ENCODE results near the gene CCDC47. TPM values are rescaled to one million over a fixed set of nuclear protein-coding genes. Genes with fewer than 3 reads are reported as not detected.

CCDC47 gene
- total RNA-seq, 6 experiments from 2014 or later = 45.7 to 69.9 (median 63.6) TPM

DNA sequence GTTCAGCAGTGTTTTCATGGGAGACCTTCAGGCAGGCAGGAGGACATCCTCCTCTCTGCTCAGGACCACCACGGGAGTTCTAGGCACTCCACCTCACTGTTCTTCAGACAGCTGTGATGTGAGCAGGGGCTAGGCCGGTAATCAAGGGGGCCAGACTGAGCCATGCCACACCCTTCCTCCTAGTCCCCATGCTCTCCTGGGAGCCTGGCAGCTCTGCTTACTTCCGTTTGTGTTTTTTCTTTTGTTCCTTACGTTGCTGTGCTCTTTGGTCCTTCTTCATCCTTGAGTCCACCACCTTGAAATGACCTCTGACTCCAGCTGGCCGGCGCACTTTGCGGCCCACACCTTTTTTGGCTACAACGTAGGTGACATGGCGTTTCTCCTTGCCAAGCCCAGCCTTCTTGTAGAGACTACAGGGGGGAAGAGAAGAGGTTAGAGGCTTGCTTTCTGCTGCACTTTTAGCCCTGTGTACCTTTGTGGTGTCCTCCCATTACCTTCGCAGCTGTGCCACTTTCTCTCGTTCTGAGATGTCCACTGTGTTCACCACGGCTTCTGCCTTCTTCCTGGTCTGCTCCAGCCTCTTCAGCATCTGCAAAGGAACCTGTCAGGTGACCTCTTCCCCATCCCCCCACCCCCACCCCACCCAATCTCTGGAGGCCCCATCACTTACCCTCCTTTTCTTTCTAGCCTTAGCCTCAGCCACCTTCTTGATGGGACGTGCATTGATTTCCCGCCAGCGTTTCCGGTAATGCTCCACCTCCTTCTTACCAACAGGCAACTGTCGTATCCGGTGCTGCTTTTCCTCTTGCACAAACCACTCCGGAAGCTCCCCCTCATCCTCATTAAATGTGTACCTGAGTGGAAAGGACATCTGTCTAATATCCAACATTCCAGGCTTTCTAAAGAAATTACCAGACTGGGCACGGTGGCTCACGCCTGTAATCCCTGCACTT is 46.5 kb upstream of the CCDC47 start:
- Histone ChIP-seq H3K9me3 (no peaks in the 10 kb centered on the region), H3K4me1 (peaks cover 0 to 17% (median 1%) of the 10 kb centered on the region in 4 donors), H3K27ac (peak overlapping the region in 2 of 3 donors; percentile 4 to 37), H3K4me3 (no peak overlapping the region), H3K27me3 (no peaks in the 10 kb centered on the region), H3K36me3 (peaks cover 0 to 93% (median 60%) of the 10 kb centered on the region in 4 donors)
- intact Hi-C loops (cut with DNase I) = no loop called here
- peak; percentile 17 to 62 (median 20) for ATAC-seq
- no peak for DNase-seq
- WGBS (ENCODE audit: insufficient coverage, low coverage, low lambda C conversion rate, missing lambda C conversion rate) = 54% methylated on average over 19 of the region's 21 CpGs
- no peak for TF ChIP-seq POLR2A (IDR thresholded peaks at IDR 0.05)
- TF ChIP-seq, protein P1, sequence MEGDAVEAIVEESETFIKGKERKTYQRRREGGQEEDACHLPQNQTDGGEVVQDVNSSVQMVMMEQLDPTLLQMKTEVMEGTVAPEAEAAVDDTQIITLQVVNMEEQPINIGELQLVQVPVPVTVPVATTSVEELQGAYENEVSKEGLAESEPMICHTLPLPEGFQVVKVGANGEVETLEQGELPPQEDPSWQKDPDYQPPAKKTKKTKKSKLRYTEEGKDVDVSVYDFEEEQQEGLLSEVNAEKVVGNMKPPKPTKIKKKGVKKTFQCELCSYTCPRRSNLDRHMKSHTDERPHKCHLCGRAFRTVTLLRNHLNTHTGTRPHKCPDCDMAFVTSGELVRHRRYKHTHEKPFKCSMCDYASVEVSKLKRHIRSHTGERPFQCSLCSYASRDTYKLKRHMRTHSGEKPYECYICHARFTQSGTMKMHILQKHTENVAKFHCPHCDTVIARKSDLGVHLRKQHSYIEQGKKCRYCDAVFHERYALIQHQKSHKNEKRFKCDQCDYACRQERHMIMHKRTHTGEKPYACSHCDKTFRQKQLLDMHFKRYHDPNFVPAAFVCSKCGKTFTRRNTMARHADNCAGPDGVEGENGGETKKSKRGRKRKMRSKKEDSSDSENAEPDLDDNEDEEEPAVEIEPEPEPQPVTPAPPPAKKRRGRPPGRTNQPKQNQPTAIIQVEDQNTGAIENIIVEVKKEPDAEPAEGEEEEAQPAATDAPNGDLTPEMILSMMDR (IDR thresholded peaks at IDR 0.05) = no peak

DNA sequence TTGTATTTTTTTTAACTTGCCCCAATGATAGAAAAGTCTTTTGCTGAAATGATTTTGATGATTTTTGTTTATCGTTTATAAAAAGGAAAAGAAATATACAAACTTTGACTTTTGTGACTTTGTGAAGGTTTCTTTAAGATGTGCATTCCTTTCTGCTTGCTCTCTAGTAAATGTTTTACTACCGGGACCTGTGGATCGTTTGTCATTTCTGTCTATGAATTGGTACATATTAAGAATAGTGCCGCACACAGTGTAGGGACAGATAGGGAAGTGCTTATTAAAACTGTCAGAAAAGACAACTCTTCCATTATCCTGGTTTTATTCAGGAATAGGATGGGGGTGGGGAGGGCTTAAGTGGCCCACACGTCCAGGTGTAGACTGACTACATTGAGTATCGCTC is 45.7 kb upstream of the CCDC47 start:
- peak; percentile 8 to 63 (median 53) for ATAC-seq
- H3K27ac ChIP-seq = peak overlapping the region in 2 of 3 donors; percentile 4 to 37
- no peak overlapping the region for H3K4me3 ChIP-seq
- H3K27me3 ChIP-seq = no peaks in the 10 kb centered on the region
- DNase-seq = no peak
- 21% methylated on average over 6 of the region's 6 CpGs for WGBS (ENCODE audit: insufficient coverage, low coverage, low lambda C conversion rate, missing lambda C conversion rate)
- TF ChIP-seq POLR2A (IDR thresholded peaks at IDR 0.05) = no peak
- TF ChIP-seq, protein P1 (IDR thresholded peaks at IDR 0.05) = no peak
- H3K9me3 ChIP-seq = no peaks in the 10 kb centered on the region
- H3K36me3 ChIP-seq = peaks cover 0 to 93% (median 62%) of the 10 kb centered on the region in 4 donors
- peaks cover 0 to 17% (median 1%) of the 10 kb centered on the region in 4 donors for H3K4me1 ChIP-seq
- intact Hi-C loops (cut with DNase I) = no loop called here

DNA sequence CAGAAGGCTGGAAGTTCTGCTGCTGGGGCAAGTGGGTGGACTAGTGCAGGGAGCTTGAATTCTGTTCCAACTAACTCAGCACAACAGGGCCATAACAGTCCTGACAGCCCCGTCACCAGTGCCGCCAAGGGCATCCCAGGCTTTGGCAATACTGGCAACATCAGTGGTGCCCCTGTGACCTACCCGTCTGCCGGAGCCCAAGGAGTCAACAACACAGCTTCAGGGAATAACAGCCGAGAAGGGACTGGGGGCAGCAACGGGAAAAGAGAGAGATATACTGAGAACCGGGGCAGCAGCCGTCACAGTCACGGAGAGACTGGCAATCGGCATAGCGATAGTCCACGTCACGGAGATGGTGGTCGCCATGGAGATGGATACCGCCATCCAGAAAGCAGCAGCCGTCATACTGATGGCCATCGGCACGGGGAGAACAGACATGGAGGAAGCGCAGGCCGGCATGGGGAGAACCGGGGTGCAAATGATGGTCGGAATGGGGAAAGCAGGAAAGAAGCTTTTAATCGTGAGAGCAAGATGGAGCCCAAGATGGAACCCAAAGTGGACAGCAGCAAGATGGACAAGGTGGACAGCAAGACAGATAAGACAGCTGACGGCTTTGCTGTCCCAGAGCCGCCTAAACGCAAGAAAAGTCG is 44.5 kb upstream of the CCDC47 start:
- intact Hi-C loops (cut with DNase I) = no loop called here
- Histone ChIP-seq H3K36me3 (peaks cover 0 to 94% (median 62%) of the 10 kb centered on the region in 4 donors), H3K9me3 (no peaks in the 10 kb centered on the region), H3K27me3 (no peaks in the 10 kb centered on the region), H3K27ac (no peak overlapping the region), H3K4me3 (no peak overlapping the region), H3K4me1 (peaks cover 0 to 17% (median 1%) of the 10 kb centered on the region in 4 donors)
- DNase-seq (no peak), ATAC-seq (no peak)
- 98% methylated on average over 25 of the region's 27 CpGs for WGBS (ENCODE audit: insufficient coverage, low coverage, low lambda C conversion rate, missing lambda C conversion rate)
- no peak for TF ChIP-seq POLR2A (IDR thresholded peaks at IDR 0.05)
- TF ChIP-seq, protein P1 (IDR thresholded peaks at IDR 0.05) = no peak

- H3K4me3 ChIP-seq = no peak overlapping the region
- intact Hi-C loops (cut with DNase I) = no loop called here
- WGBS (ENCODE audit: insufficient coverage, low coverage, low lambda C conversion rate, missing lambda C conversion rate) = 93% methylated on average over 4 of the region's 4 CpGs
- no peaks in the 10 kb centered on the region for H3K27me3 ChIP-seq
- peaks cover 5 to 94% (median 64%) of the 10 kb centered on the region in 4 donors for H3K36me3 ChIP-seq
- no peak overlapping the region for H3K27ac ChIP-seq
- no peaks in the 10 kb centered on the region for H3K9me3 ChIP-seq
- peaks cover 0 to 17% (median 1%) of the 10 kb centered on the region in 4 donors for H3K4me1 ChIP-seq
- no peak for DNase-seq
- no peak for ATAC-seq
- TF ChIP-seq, protein P1 (IDR thresholded peaks at IDR 0.05) = no peak
- TF ChIP-seq POLR2A (IDR thresholded peaks at IDR 0.05) = no peak
Observed at GRCh38 chr17:63816669-63817068, 43.3 kb upstream of the CCDC47 start.

Measured in right lobe of liver (tissue), 6 donors.